DOHH2 (cell line): Measurements from ENCODE around the gene APBA2.

ENCODE experiments used
- H3F3A ChIP-seq: fragments of 200-600 bp; sonication (generic), shearing (Covaris generic); 2 replicates; pipeline ENCODE4 v1.6.0; 2016; ENCODE audit warnings: antibody characterized with exemption, mild to moderate bottlenecking; ENCODE audit not compliant: control insufficient read depth, insufficient read depth
- H3K27ac ChIP-seq: fragments of 200-600 bp; sonication (generic); 2 replicates; pipeline ENCODE4 v1.5.1; 2014; ENCODE audit warnings: low read depth, mild to moderate bottlenecking, low read length, moderate library complexity
- H3K27me3 ChIP-seq: fragments of 200-600 bp; sonication (generic); 2 replicates; pipeline ENCODE4 v1.6.1; 2014; ENCODE audit warnings: mild to moderate bottlenecking, low read length, mixed read lengths; ENCODE audit not compliant: control insufficient read depth
- H3K36me3 ChIP-seq: fragments of 200-600 bp; sonication (generic); 2 replicates; pipeline ENCODE4 v1.6.1; 2014; ENCODE audit warnings: mild to moderate bottlenecking, low read length, moderate library complexity, mixed read lengths; ENCODE audit not compliant: control insufficient read depth
- H3K4me1 ChIP-seq: fragments of 200-600 bp; sonication (generic); 2 replicates; pipeline ENCODE4 v1.6.1; 2014; ENCODE audit warnings: mild to moderate bottlenecking, low read length, mixed read lengths; ENCODE audit not compliant: control insufficient read depth
- H3K4me2 ChIP-seq: fragments of 200-600 bp; sonication (generic); 2 replicates; pipeline ENCODE4 v1.6.0; 2014; ENCODE audit warnings: mild to moderate bottlenecking, low read length, moderate library complexity
- H3K4me3 ChIP-seq: fragments of 200-600 bp; sonication (generic); 2 replicates; pipeline ENCODE4 v1.5.1; 2014; ENCODE audit warnings: mild to moderate bottlenecking, low read length, mixed read lengths
- H3K79me2 ChIP-seq: fragments of 200-600 bp; sonication (generic); 2 replicates; pipeline ENCODE4 v1.6.1; 2014; ENCODE audit warnings: mild to moderate bottlenecking, low read length, mixed read lengths; ENCODE audit not compliant: control insufficient read depth
- H3K9me2 ChIP-seq: fragments of 200-600 bp; sonication (generic); replicated peaks from 2 replicates; pipeline ENCODE4 v1.6.1; 2014; ENCODE audit warnings: mild to moderate bottlenecking, low read length, mixed read lengths; ENCODE audit not compliant: control insufficient read depth
- H3K9me3 ChIP-seq: fragments of 200-600 bp; sonication (generic); 2 replicates; pipeline ENCODE4 v1.6.1; 2014; ENCODE audit warnings: antibody characterized with exemption, low read length, mixed read lengths; ENCODE audit not compliant: control insufficient read depth, insufficient read depth
- H4K20me1 ChIP-seq: fragments of 200-600 bp; sonication (generic); 2 replicates; pipeline ENCODE4 v1.6.0; 2014; ENCODE audit warnings: low read depth, mild to moderate bottlenecking, antibody characterized with exemption, low read length, moderate library complexity; ENCODE audit not compliant: control insufficient read depth, insufficient read depth
- EZH2phosphoT487 ChIP-seq: fragments of 200-600 bp; sonication (generic); IDR thresholded peaks from 2 replicates; pipeline ENCODE4 v1.6.1; 2017; ENCODE audit warnings: borderline replicate concordance, mild to moderate bottlenecking, antibody characterized with exemption, low read length, moderate library complexity, mixed read lengths
- TF ChIP-seq, protein P1 (sequence below): fragments of 200-600 bp; sonication (generic); IDR thresholded peaks from one replicate; pipeline ENCODE4 v1.5.1; 2014; ENCODE audit warnings: antibody characterized with exemption, mild to moderate bottlenecking, low read depth, low read length; ENCODE audit not compliant: poor library complexity, severe bottlenecking

The APBA2 gene

DNA sequence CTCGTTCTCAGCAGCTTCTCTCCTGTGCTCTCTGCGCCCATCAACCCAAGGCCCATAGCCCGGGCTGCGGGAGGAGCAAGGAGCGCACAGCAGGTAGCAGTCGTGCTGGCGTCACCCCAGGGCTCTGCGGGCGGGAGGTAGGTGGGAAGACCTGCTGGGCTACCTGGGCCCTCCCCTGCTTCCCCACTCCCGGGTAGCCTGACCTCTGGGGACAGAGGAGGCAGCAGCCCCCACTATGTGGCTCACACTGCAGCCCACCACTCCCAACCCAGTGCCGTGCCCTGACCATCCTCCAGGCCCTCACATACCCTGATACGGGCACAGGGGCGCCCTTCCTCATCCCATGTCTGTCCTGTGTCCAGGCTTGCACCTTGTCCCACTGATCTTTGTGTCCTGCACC, 212.9 kb downstream of the APBA2 start:
- H3K9me3 ChIP-seq, result no peaks in the 10 kb centered on the region
- no peak overlapping the region for H3K4me2 ChIP-seq
- H3K9me2 ChIP-seq, result no peaks in the 10 kb centered on the region
- no peaks in the 10 kb centered on the region for H3F3A ChIP-seq
- no peak for TF ChIP-seq EZH2phosphoT487
- TF ChIP-seq, protein P1, sequence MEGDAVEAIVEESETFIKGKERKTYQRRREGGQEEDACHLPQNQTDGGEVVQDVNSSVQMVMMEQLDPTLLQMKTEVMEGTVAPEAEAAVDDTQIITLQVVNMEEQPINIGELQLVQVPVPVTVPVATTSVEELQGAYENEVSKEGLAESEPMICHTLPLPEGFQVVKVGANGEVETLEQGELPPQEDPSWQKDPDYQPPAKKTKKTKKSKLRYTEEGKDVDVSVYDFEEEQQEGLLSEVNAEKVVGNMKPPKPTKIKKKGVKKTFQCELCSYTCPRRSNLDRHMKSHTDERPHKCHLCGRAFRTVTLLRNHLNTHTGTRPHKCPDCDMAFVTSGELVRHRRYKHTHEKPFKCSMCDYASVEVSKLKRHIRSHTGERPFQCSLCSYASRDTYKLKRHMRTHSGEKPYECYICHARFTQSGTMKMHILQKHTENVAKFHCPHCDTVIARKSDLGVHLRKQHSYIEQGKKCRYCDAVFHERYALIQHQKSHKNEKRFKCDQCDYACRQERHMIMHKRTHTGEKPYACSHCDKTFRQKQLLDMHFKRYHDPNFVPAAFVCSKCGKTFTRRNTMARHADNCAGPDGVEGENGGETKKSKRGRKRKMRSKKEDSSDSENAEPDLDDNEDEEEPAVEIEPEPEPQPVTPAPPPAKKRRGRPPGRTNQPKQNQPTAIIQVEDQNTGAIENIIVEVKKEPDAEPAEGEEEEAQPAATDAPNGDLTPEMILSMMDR, result no peak
- no peaks in the 10 kb centered on the region for H3K27me3 ChIP-seq
- H4K20me1 ChIP-seq, result no peaks in the 10 kb centered on the region
- peaks cover 3% of the 10 kb centered on the region for H3K4me1 ChIP-seq
- H3K27ac ChIP-seq, result no peak overlapping the region
- H3K4me3 ChIP-seq, result no peak overlapping the region
- H3K79me2 ChIP-seq, result no peaks in the 10 kb centered on the region
- no peaks in the 10 kb centered on the region for H3K36me3 ChIP-seq

DNA sequence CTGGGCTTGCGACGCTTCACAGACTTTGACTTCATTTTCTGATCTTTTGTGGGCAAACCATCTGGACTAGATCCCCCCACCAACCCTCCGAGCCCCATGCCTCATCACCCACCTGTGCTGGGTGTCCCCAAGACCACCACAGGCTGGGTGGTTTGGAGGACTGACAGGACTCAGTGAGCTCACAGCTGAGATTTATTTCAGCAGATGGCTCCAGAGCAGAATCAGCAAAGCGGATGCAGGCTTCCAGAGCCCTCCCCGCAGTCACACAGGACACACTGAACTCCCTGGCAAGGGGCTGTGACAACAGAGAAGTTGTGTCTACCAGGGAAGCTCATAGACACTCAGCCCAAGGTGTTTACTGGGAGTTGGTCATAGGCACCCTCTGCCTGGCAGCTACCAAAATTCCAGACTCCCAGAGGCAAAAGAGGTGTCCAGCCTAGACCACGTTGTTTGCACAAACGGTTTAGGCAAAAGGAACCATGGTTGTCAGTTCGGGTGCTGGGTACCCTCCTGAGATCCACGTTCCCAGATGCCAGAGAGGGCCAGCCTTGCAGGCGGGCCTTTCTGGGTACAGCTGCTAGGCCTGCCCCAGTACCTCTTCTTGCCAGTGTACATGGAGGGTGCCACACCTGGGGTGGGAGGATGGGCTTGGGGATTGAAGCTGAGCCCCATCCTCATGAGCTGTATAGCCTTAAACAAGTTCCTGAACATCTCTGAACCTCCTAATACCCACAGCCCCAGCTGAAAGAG, 213.5 kb downstream of the APBA2 start:
- no peak overlapping the region for H3K4me3 ChIP-seq
- no peaks in the 10 kb centered on the region for H3K27me3 ChIP-seq
- no peaks in the 10 kb centered on the region for H3K9me2 ChIP-seq
- H3K79me2 ChIP-seq, result no peaks in the 10 kb centered on the region
- H3K4me2 ChIP-seq, result no peak overlapping the region
- H3K9me3 ChIP-seq, result no peaks in the 10 kb centered on the region
- TF ChIP-seq, protein P1, result no peak
- TF ChIP-seq EZH2phosphoT487, result no peak
- H4K20me1 ChIP-seq, result no peaks in the 10 kb centered on the region
- H3F3A ChIP-seq, result no peaks in the 10 kb centered on the region
- no peak overlapping the region for H3K27ac ChIP-seq
- peaks cover 3% of the 10 kb centered on the region for H3K4me1 ChIP-seq
- H3K36me3 ChIP-seq, result no peaks in the 10 kb centered on the region

DNA sequence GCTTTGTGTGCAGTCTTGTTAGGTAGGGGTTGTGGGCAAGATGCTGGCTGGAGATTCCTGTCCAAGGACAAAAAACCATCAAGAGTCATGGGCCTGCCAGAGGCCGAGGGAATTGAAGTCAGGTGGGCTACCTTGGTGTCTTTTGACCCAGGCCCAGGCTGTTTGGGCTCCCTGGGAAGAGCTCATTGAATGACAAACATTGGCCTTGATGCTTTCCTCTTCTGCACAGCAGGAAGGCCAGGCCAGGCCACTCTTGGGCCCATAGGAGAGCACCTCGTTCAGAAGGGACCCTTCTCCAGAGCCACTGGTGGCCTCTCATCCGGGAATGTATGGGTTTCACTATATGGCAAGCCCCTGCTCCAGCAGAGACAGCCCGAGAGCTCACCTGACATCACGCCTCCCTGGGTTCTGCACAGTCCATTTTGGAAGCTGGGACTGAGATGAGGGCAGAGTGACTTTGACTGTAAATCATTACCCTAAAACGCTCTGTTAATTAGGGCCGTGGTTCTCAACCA, 214.8 kb downstream of the APBA2 start:
- no peak for TF ChIP-seq EZH2phosphoT487
- TF ChIP-seq, protein P1, result no peak
- no peaks in the 10 kb centered on the region for H3K36me3 ChIP-seq

More for the DNA sequence above, 214.8 kb downstream of the APBA2 start:
- H3K27ac ChIP-seq, result no peak overlapping the region
- no peaks in the 10 kb centered on the region for H3K9me2 ChIP-seq
- H3K4me3 ChIP-seq, result no peak overlapping the region
- no peaks in the 10 kb centered on the region for H3K9me3 ChIP-seq
- H3K4me1 ChIP-seq, result peaks cover 3% of the 10 kb centered on the region
- H3K79me2 ChIP-seq, result no peaks in the 10 kb centered on the region
- H3F3A ChIP-seq, result no peaks in the 10 kb centered on the region
- H3K27me3 ChIP-seq, result no peaks in the 10 kb centered on the region
- H3K4me2 ChIP-seq, result no peak overlapping the region
- no peaks in the 10 kb centered on the region for H4K20me1 ChIP-seq
